Forelimb muscle (tissue), 1 donor: ENCODE results near the gene OSM. TPM values are rescaled to one million over a fixed set of nuclear protein-coding genes. Genes with fewer than 3 reads are reported as not detected.

Experiments used
- DNase-seq: peaks from one replicate; pipeline ENCODE4 v3.0.0-alpha.2; 2013; ENCODE audit warnings: low read depth
- polyA plus RNA-seq: library from polyadenylated mRNA; unstranded; fragments of 120-200 nt; gene quantifications from one replicate; pipeline ENCODE4 v1.2.1, GENCODE V29; 2013; ENCODE audit not compliant: insufficient read length

Gene OSM
- polyA plus RNA-seq = 0.08 TPM

GRCh38 chr22:30266445-30267381, at the start of gene OSM:
Gene OSM, minus strand, starts transcription at chr22:30266851. Its CDS starts 52 bp downstream, at chr22:30266799.
- no peak for DNase-seq

DNA sequence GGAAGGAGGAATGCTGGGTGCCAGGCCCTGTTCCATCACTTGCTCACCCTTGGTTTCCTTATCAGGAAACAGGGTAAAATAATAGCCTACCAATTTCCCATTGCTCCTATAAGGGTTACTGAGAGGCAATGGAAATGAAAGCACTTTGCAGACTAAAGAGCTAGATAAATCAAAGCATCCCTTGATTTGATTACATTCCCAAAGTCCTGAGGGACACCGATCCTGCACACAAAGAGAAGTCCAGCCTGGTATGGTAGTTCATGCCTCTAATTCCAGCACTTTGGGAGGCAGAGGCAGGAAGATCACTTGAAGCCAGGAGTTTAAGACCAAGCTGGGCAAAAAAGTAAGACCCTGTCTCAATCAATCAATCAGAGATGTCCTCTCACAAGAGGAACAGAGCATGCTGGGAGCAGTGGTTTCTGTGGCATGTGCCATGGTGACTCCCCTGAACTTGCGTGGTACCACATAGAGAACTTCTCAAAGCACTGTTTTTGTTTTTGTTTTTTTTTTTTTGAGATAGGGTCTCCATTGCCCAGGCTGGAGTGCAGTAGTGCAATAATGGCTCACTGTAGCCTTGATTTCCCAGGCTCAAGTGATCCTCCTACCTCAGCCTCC, 49.4 kb upstream of the OSM start:
- DNase-seq = no peak

DNA sequence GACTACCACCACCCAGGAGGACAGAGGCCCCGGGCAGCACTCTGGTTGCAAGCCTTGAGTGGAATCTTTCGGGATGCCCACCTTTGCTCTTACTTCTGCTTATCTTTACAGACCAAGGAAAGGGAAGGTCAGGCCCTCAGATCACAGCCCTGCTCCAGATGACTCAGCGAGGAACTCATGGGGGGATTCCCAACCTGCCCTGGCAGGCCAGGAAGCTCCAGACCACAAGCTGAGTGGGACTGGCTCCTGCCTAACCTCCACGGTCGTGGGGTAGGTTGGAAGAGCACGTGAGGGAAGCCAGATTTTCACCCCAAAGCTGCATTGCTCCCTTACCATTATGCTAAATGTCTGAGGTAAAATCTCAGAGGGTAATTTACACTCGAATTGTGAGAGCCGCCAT, 48.3 kb upstream of the OSM start:
- no peak for DNase-seq

DNA sequence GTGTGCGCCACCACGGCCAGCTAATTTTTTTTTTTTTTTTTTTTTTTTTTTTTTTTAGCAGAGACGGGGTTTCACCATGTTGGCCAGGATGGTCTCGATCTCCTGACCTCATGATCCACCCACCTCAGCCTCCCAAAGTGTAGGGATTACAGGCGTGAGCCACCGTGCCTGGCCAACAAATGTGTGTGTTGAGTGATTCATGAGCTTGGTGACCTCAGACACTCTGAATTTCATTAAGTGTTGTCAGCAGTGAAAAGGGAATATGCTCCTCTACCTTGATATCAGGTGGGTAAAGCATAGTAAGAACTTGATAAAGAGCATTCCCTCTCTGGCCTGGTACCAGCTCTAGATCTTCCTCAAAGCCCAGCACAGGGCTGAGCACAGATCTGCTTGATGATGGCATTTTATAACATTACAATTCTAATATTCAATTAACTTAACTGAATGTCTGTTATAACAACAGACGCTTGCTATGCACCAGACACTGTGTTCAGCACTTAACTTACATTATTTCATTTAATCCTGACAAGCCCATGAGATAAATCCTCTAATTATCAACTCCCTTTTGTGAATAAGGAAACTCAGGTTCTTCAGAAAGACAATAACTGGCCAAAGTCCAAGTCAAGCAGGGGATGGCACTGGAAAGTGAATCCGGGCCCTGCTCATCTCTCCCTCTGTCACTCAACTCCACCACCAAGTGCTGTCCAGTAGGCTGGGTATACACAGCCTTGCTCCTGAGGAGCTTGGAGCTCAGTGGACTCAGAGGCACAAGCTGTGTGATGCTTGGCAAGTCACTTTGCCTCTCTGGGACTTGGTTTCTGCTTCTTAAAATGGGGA, 47.1 kb upstream of the OSM start:
- DNase-seq = no peak

GRCh38 chr22:30312053-30312452, 45.4 kb upstream of the OSM start:
- no peak for DNase-seq

GRCh38 chr22:30310881-30311771, 44.5 kb upstream of the OSM start:
- no peak for DNase-seq

DNA sequence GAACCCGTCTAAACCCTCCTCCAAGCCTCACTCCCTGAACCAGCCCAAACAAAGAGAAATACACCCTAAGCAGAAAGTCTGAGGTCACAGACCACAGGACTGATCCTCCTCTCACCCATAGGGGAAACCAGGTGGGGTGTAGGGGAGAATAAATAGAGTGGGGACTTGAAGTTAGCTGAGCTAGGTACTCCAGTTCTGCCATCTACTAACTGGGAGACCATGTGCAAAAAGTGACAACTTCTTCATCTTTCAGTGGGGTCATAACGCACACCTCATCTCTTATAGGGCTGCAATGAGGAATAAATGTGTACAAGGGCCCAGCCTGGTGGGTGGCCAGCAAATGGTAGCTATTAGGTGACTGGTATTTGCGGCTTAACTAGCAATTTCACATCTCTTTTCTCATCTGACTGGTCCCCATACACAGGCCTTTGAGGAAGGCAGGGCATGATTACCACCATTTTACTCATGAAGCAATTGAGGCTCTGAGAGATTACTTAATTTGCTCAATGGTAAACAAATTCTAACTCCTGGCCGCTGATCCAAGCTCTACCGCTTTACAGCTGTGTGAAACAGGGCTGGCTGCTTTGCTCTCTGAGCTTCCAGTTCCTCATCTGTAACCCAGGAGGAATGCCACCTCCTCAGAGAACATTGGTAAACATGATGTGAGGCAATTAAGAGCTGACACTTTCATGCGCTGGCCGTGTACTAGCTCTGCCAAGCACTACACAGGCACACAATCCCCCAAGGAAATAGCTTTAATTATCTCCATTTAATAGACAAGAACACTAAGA, 43.5 kb upstream of the OSM start:
- DNase-seq = no peak

DNA sequence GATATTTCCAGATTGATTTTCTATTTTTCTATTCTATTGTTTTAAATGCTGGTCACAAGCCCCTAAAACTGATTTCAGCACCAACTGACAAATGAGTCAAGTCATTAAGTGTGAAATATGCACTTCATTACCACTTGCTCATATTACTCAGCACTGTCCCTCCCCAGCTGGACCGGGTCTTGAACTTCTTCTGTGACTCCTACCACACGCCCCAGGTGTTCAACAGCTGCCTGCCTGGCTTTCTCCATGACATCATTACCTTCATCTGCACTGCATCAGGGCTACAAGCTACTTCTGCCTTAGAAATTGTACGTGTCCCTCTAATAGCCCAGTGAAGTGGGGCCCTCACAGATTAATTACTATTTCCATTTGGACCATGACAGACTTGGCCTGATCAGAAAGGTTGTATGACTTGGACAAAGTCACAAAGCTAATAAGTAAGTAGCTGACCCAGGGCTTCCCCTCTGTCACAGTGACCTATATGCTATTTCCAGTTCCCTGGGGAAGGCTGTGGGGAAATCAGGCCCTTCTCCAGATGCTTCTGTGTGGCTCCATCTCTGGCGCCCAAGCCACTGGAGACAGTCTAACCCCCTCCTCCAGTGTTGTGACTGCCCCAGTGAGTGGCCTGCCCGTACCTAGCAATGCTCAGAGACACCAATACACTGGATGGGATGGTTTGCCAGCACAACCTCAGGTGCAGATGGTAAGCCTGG, 42.0 kb upstream of the OSM start:
- DNase-seq = no peak

- DNase-seq = no peak
Observed at GRCh38 chr22:30308093-30308492, 41.4 kb upstream of the OSM start.

GRCh38 chr22:30307041-30307574, 40.5 kb upstream of the OSM start:
- no peak for DNase-seq

DNA sequence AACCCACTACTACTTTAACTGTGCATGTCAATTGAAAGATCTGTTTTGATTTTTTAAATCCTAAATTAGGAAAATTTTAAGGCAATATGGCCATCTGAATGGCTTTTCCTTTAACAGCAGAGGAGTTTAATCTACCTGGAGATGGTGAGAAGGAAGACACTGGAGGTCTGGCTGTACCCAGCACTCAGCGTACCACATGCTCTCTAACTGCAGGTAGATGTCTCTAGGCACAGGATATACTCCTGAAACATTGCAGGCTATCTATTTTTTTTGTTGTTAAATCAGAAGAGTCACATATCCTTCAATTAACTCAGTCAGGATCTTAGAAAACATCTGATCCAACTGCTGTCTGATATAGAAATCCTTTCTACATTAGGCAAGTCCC, 40.0 kb upstream of the OSM start:
- no peak for DNase-seq

DNA sequence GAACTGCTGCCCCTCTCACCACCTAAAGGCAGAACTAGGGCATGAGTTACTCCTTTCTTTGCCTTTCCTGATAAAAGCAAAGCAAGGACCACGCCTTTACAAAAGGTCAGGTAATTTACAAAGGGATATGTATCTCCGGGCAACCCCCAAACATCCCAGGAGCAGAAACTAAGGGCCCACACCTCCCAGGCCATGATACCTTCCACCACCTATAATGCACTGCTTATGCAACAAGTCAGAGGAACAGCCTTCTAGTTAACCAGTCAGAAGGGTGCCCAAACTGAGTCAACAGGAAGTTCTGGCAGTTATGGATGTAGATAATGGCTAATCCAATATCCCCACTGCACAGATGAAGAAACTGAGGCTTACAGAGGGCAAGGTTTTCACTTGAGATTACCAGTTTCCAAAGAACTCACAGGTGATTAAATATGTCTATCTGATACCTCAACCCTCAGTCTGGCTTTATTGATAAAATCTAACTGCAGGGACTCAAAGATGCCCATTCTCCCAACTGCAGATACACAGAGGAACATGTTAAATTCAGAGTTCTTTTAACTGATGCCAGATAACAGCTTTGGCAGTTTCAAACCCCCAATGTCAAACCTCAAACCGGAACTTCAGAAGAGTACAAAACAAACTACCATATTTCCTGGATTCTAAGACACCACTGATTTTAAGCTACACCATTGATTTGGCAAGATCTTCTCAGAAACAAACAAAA, 39.4 kb upstream of the OSM start:
- DNase-seq = no peak

GRCh38 chr22:30305519-30305905, 38.9 kb upstream of the OSM start:
- no peak for DNase-seq

GRCh38 chr22:30304495-30305244, 38.0 kb upstream of the OSM start:
- DNase-seq = no peak

- DNase-seq = no peak
Observed at GRCh38 chr22:30302810-30303138, 36.1 kb upstream of the OSM start.

DNA sequence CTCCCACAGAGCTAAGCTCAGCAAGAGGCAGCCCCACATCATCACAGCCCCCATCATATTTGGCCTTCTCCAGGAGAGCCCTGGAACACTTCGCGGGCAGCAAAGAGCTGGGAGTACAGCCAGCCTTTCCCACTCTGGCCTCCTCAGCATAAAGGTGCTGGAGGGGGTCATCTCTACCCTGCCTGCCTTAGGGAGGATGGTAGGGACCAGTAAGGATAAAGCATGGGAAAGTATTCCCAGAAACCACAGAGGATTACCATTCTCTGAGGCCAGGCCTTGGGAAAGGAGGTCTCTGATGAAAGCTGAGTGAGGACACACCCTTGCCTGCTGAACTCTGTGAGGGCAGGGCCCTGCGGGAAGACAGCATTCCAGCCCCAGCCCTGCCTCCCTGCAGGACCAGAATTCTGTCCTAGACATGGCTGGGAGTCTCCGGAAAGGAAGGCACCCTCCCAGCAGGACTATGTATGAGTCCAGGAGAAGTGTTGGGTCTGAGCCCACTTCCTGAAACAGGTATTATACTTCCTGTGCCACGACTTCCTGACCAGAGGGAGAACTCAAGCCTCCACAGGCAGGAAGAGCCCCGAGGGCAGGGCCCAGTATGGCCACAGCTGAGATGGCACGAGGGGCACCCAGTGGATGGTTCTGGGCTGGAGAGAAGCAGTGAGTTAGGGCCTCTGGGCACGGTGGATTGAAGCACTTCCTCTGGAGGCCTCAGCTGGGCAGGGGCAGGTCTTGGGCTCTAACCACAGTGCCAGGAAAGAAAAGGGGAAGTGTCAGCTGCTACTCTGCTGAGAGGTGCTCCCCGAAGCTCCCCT, 35.6 kb upstream of the OSM start:
- DNase-seq = no peak

- no peak for DNase-seq
Observed at GRCh38 chr22:30299322-30299721, 32.7 kb upstream of the OSM start.
